SK-N-SH treated with all-trans-retinoic acid at 6 μM for 48 hours (cell line): Measurements from ENCODE around the gene STMN3.

ENCODE experiments used
- ATAC-seq: fragments of 200-7000 bp; cut with Tn5 transposase; 3 replicates; pipeline ENCODE4 v1.9.1; 2020; ENCODE audit warnings: mild to moderate bottlenecking, moderate library complexity
- ARNTL ChIP-seq: fragments of 450-650 bp; formaldehyde crosslinking; IDR thresholded peaks from 2 replicates; pipeline ENCODE4 v1.5.0; 2020; ENCODE audit warnings: low read depth, mild to moderate bottlenecking, moderate library complexity, borderline replicate concordance
- BACH2 ChIP-seq: fragments of 250-450 bp; sonication (Bioruptor Pico); IDR thresholded peaks from 2 replicates; pipeline ENCODE4 v1.9.0; 2021; ENCODE audit warnings: mild to moderate bottlenecking, borderline replicate concordance
- CREB5 ChIP-seq: fragments of 250-450 bp; sonication (Bioruptor Pico); IDR thresholded peaks from 2 replicates; pipeline ENCODE4 v1.5.1; 2020; ENCODE audit warnings: low read depth, mild to moderate bottlenecking, moderate library complexity
- CSDC2 ChIP-seq: fragments of 250-450 bp; sonication (Bioruptor Pico); IDR thresholded peaks from 2 replicates; pipeline ENCODE4 v1.5.0; 2020; ENCODE audit warnings: mild to moderate bottlenecking, moderate library complexity
- ESRRG ChIP-seq: fragments of 250-450 bp; sonication (Bioruptor Pico); IDR thresholded peaks from 2 replicates; pipeline ENCODE4 v1.6.1; 2021; ENCODE audit warnings: mild to moderate bottlenecking
- GLIS3 ChIP-seq: fragments of 250-450 bp; sonication (Bioruptor Pico); IDR thresholded peaks from 2 replicates; pipeline ENCODE4 v1.5.0; 2020; ENCODE audit warnings: mild to moderate bottlenecking, moderate library complexity
- ISL1 ChIP-seq: fragments of 250-450 bp; sonication (Bioruptor Pico); IDR thresholded peaks from 2 replicates; pipeline ENCODE4 v2.1.2; 2022; ENCODE audit warnings: mild to moderate bottlenecking, moderate library complexity
- OSR1 ChIP-seq: fragments of 250-450 bp; sonication (Bioruptor Pico); IDR thresholded peaks from 2 replicates; pipeline ENCODE4 v1.8.0; 2022; ENCODE audit warnings: moderate library complexity, mild to moderate bottlenecking, inconsistent platforms
- PATZ1 ChIP-seq: fragments of 250-450 bp; sonication (Bioruptor Pico); IDR thresholded peaks from 2 replicates; pipeline ENCODE4 v1.8.0; 2020; ENCODE audit warnings: mild to moderate bottlenecking, moderate library complexity, borderline replicate concordance
- POU6F1 ChIP-seq: fragments of 250-450 bp; sonication (Bioruptor Pico); IDR thresholded peaks from 2 replicates; pipeline ENCODE4 v1.8.0; 2021; ENCODE audit warnings: low read depth, mild to moderate bottlenecking, moderate library complexity, borderline replicate concordance
- PPARA ChIP-seq: fragments of 250-450 bp; sonication (Bioruptor Pico); IDR thresholded peaks from 2 replicates; pipeline ENCODE4 v1.5.0; 2020; ENCODE audit warnings: mild to moderate bottlenecking, borderline replicate concordance
- RARB ChIP-seq: fragments of 250-450 bp; sonication (Bioruptor Pico); IDR thresholded peaks from 2 replicates; pipeline ENCODE4 v1.8.0; 2021; ENCODE audit warnings: mild to moderate bottlenecking, moderate library complexity
- TCF4 ChIP-seq: fragments of 250-450 bp; sonication (Bioruptor Pico); IDR thresholded peaks from 2 replicates; pipeline ENCODE4 v1.8.0; 2021; ENCODE audit warnings: mild to moderate bottlenecking, moderate library complexity, borderline replicate concordance
- TOX ChIP-seq: fragments of 250-450 bp; sonication (Bioruptor Pico); IDR thresholded peaks from 2 replicates; pipeline ENCODE4 v1.8.0; 2021; ENCODE audit warnings: mild to moderate bottlenecking, moderate library complexity, borderline replicate concordance
- TSHZ2 ChIP-seq: fragments of 250-450 bp; sonication (Bioruptor Pico); IDR thresholded peaks from 2 replicates; pipeline ENCODE4 v1.5.0; 2020; ENCODE audit warnings: mild to moderate bottlenecking, moderate library complexity
- ZC3H10 ChIP-seq: fragments of 250-450 bp; sonication (Bioruptor Pico); IDR thresholded peaks from 2 replicates; pipeline ENCODE4 v1.5.1; 2021; ENCODE audit warnings: mild to moderate bottlenecking, moderate library complexity
- ZFP3 ChIP-seq: fragments of 250-450 bp; sonication (Bioruptor Pico); IDR thresholded peaks from 2 replicates; pipeline ENCODE4 v1.5.0; 2020; ENCODE audit warnings: mild to moderate bottlenecking, moderate library complexity
- ZFP30 ChIP-seq: fragments of 450-650 bp; formaldehyde crosslinking; IDR thresholded peaks from 2 replicates; pipeline ENCODE4 v1.5.0; 2022; ENCODE audit warnings: mild to moderate bottlenecking, moderate library complexity
- ZNF565 ChIP-seq: fragments of 450-650 bp; formaldehyde crosslinking; conservative IDR thresholded peaks from 2 replicates; pipeline ENCODE4 v1.5.0; 2020; ENCODE audit warnings: low read depth, mild to moderate bottlenecking, moderate library complexity
- ZNF70 ChIP-seq: fragments of 450-650 bp; formaldehyde crosslinking; IDR thresholded peaks from 2 replicates; pipeline ENCODE4 v1.5.0; 2020; ENCODE audit warnings: mild to moderate bottlenecking, moderate library complexity
- ZNF8 ChIP-seq: fragments of 450-650 bp; formaldehyde crosslinking; IDR thresholded peaks from 2 replicates; pipeline ENCODE4 v1.5.0; 2020; ENCODE audit warnings: mild to moderate bottlenecking, moderate library complexity

The STMN3 gene

GRCh38 chr20:63668351-63668750, 15.1 kb upstream of the STMN3 start:
- TF ChIP-seq ARNTL (CRISPR knock-in tag) (no peak), ZNF70 (CRISPR knock-in tag) (no peak), POU6F1 (CRISPR knock-in tag) (no peak), ZFP30 (CRISPR knock-in tag) (no peak), CSDC2 (CRISPR knock-in tag) (no peak), PPARA (CRISPR knock-in tag) (no peak), TOX (CRISPR knock-in tag) (no peak)
- no peak for ATAC-seq

GRCh38 chr20:63667858-63668257, 14.6 kb upstream of the STMN3 start:
- no peak for ATAC-seq
- TF ChIP-seq PPARA (CRISPR knock-in tag) (no peak), PATZ1 (CRISPR knock-in tag) (no peak), TOX (CRISPR knock-in tag) (no peak), ZFP30 (CRISPR knock-in tag) (no peak), ISL1 (CRISPR knock-in tag) (no peak), ARNTL (CRISPR knock-in tag) (no peak), ZC3H10 (CRISPR knock-in tag) (no peak), POU6F1 (CRISPR knock-in tag) (no peak), GLIS3 (CRISPR knock-in tag) (no peak), CSDC2 (CRISPR knock-in tag) (no peak), TCF4 (CRISPR knock-in tag) (no peak), TSHZ2 (CRISPR knock-in tag) (no peak), RARB (no peak), ZNF8 (CRISPR knock-in tag) (no peak)

GRCh38 chr20:63665708-63666107, 12.5 kb upstream of the STMN3 start:
- no peak for ATAC-seq
- no peak for TF ChIP-seq ZNF8 (CRISPR knock-in tag)
- TF ChIP-seq ZFP3 (CRISPR knock-in tag): no peak
- TF ChIP-seq POU6F1 (CRISPR knock-in tag): no peak
- TF ChIP-seq PATZ1 (CRISPR knock-in tag): no peak
- no peak for TF ChIP-seq TCF4 (CRISPR knock-in tag)
- no peak for TF ChIP-seq TOX (CRISPR knock-in tag)
- no peak for TF ChIP-seq CREB5 (CRISPR knock-in tag)
- TF ChIP-seq BACH2 (CRISPR knock-in tag): no peak
- no peak for TF ChIP-seq ZNF565 (CRISPR knock-in tag)
- no peak for TF ChIP-seq ZC3H10 (CRISPR knock-in tag)
- no peak for TF ChIP-seq ESRRG (CRISPR knock-in tag)
- TF ChIP-seq OSR1 (CRISPR knock-in tag): no peak
- TF ChIP-seq RARB: no peak
- TF ChIP-seq ARNTL (CRISPR knock-in tag): no peak
